DOHH2 (cell line): ENCODE measurements around the gene B3GAT2.
"Not testable (repeated sequence)": the region's sequence is repeated elsewhere in the genome, so short reads cannot be mapped to it uniquely, and the experiment has no call there.

Experiments
- H3F3A ChIP-seq: fragments of 200-600 bp; sonication (generic), shearing (Covaris generic); 2 replicates; pipeline ENCODE4 v1.6.0; 2016; ENCODE audit warnings: antibody characterized with exemption, mild to moderate bottlenecking; ENCODE audit not compliant: control insufficient read depth, insufficient read depth
- H3K27ac ChIP-seq: fragments of 200-600 bp; sonication (generic); 2 replicates; pipeline ENCODE4 v1.5.1; 2014; ENCODE audit warnings: low read depth, mild to moderate bottlenecking, low read length, moderate library complexity
- H3K27me3 ChIP-seq: fragments of 200-600 bp; sonication (generic); 2 replicates; pipeline ENCODE4 v1.6.1; 2014; ENCODE audit warnings: mild to moderate bottlenecking, low read length, mixed read lengths; ENCODE audit not compliant: control insufficient read depth
- H3K36me3 ChIP-seq: fragments of 200-600 bp; sonication (generic); 2 replicates; pipeline ENCODE4 v1.6.1; 2014; ENCODE audit warnings: mild to moderate bottlenecking, low read length, moderate library complexity, mixed read lengths; ENCODE audit not compliant: control insufficient read depth
- H3K4me1 ChIP-seq: fragments of 200-600 bp; sonication (generic); 2 replicates; pipeline ENCODE4 v1.6.1; 2014; ENCODE audit warnings: mild to moderate bottlenecking, low read length, mixed read lengths; ENCODE audit not compliant: control insufficient read depth
- H3K4me2 ChIP-seq: fragments of 200-600 bp; sonication (generic); 2 replicates; pipeline ENCODE4 v1.6.0; 2014; ENCODE audit warnings: mild to moderate bottlenecking, low read length, moderate library complexity
- H3K4me3 ChIP-seq: fragments of 200-600 bp; sonication (generic); 2 replicates; pipeline ENCODE4 v1.5.1; 2014; ENCODE audit warnings: mild to moderate bottlenecking, low read length, mixed read lengths
- H3K79me2 ChIP-seq: fragments of 200-600 bp; sonication (generic); 2 replicates; pipeline ENCODE4 v1.6.1; 2014; ENCODE audit warnings: mild to moderate bottlenecking, low read length, mixed read lengths; ENCODE audit not compliant: control insufficient read depth
- H3K9me2 ChIP-seq: fragments of 200-600 bp; sonication (generic); replicated peaks from 2 replicates; pipeline ENCODE4 v1.6.1; 2014; ENCODE audit warnings: mild to moderate bottlenecking, low read length, mixed read lengths; ENCODE audit not compliant: control insufficient read depth
- H3K9me3 ChIP-seq: fragments of 200-600 bp; sonication (generic); 2 replicates; pipeline ENCODE4 v1.6.1; 2014; ENCODE audit warnings: antibody characterized with exemption, low read length, mixed read lengths; ENCODE audit not compliant: control insufficient read depth, insufficient read depth
- H4K20me1 ChIP-seq: fragments of 200-600 bp; sonication (generic); 2 replicates; pipeline ENCODE4 v1.6.0; 2014; ENCODE audit warnings: low read depth, mild to moderate bottlenecking, antibody characterized with exemption, low read length, moderate library complexity; ENCODE audit not compliant: control insufficient read depth, insufficient read depth
- EZH2phosphoT487 ChIP-seq: fragments of 200-600 bp; sonication (generic); IDR thresholded peaks from 2 replicates; pipeline ENCODE4 v1.6.1; 2017; ENCODE audit warnings: borderline replicate concordance, mild to moderate bottlenecking, antibody characterized with exemption, low read length, moderate library complexity, mixed read lengths
- TF ChIP-seq, protein P1 (sequence below): fragments of 200-600 bp; sonication (generic); IDR thresholded peaks from one replicate; pipeline ENCODE4 v1.5.1; 2014; ENCODE audit warnings: antibody characterized with exemption, mild to moderate bottlenecking, low read depth, low read length; ENCODE audit not compliant: poor library complexity, severe bottlenecking

The B3GAT2 gene

DNA sequence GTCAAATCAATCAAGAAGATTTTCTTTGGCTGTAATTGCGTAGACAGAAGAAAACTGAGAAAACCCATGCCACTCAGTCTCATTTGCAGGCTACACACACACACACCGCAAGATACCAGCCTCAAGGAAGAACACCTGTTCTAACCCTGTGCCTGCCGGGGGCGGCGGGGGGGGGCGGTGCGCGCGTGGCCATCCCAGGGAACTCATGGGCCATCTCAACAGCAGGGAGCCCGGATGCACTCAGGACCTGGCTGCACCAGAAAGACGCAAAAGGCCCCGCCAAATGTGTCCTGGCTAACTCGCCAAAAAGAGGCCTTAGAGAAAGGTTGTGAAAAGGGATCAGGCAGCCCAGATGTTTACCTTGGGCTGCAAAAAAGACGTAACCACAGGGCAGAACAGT lies 2.1 kb downstream of the B3GAT2 start:
- Histone ChIP-seq H3K9me2 (no peaks in the 10 kb centered on the region), H3K27me3 (peaks cover 8% of the 10 kb centered on the region), H3K27ac (no peak overlapping the region), H4K20me1 (no peaks in the 10 kb centered on the region), H3K4me3 (no peak overlapping the region), H3K36me3 (no peaks in the 10 kb centered on the region), H3K79me2 (no peaks in the 10 kb centered on the region), H3K4me1 (peaks cover 2% of the 10 kb centered on the region; the same call in 1 of the 2 replicates), H3F3A (no peaks in the 10 kb centered on the region), H3K9me3 (no peaks in the 10 kb centered on the region), H3K4me2 (no peak overlapping the region)
- TF ChIP-seq, protein P1, sequence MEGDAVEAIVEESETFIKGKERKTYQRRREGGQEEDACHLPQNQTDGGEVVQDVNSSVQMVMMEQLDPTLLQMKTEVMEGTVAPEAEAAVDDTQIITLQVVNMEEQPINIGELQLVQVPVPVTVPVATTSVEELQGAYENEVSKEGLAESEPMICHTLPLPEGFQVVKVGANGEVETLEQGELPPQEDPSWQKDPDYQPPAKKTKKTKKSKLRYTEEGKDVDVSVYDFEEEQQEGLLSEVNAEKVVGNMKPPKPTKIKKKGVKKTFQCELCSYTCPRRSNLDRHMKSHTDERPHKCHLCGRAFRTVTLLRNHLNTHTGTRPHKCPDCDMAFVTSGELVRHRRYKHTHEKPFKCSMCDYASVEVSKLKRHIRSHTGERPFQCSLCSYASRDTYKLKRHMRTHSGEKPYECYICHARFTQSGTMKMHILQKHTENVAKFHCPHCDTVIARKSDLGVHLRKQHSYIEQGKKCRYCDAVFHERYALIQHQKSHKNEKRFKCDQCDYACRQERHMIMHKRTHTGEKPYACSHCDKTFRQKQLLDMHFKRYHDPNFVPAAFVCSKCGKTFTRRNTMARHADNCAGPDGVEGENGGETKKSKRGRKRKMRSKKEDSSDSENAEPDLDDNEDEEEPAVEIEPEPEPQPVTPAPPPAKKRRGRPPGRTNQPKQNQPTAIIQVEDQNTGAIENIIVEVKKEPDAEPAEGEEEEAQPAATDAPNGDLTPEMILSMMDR, result no peak
- TF ChIP-seq EZH2phosphoT487, result no peak

DNA sequence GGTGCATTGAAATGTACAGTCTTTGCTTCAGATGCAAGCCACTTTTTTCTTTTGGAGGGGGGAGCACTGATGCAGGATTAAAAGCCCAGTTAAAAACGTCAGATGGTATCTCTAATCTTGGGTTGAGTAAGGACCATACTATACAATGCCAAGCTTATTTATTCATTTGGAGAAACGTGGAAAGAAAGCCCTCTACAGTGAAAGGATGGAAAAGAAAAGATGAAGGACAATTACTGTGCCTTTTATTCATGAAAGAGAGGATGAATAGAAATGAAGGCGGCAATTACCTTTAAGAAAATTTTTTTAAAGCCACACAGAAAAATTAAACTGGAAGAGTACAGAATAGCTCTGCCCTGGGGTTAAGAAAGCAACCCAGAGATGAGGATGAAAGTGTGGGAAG lies 2.7 kb downstream of the B3GAT2 start:
- Histone ChIP-seq H3K4me3 (no peak overlapping the region), H4K20me1 (no peaks in the 10 kb centered on the region), H3K9me2 (no peaks in the 10 kb centered on the region), H3K27ac (no peak overlapping the region), H3F3A (no peaks in the 10 kb centered on the region), H3K4me1 (peaks cover 2% of the 10 kb centered on the region; the same call in 1 of the 2 replicates), H3K36me3 (no peaks in the 10 kb centered on the region), H3K27me3 (peaks cover 4% of the 10 kb centered on the region; the same call in 1 of the 2 replicates), H3K79me2 (no peaks in the 10 kb centered on the region), H3K9me3 (no peaks in the 10 kb centered on the region), H3K4me2 (no peak overlapping the region)
- no peak for TF ChIP-seq EZH2phosphoT487
- TF ChIP-seq, protein P1, result no peak

DNA sequence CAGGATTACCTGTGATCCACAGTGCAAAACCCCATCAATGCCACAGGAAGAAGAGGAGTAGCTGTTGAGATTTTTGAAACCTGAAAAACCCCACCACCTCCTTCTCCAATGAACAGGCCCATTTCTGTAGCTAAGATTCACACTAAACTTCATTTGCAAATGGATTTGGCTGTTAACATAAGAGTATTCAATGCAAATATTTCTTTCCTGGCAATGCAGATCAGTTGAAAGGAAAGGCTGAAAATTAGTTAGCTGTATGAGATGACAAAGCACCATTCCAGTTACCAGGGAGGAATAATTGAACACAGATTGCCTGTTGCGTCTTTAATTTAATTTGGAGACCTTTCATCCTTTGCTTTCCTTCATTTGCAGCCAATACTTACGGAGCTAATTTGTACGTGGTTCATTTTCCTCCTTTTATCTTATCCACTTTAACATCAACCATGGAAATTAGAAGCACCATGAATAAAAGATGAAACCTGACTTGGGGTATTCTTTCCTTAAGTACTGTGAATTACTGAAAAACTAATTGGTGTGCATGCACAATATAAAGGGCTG lies 4.2 kb downstream of the B3GAT2 start:
- peaks cover 2% of the 10 kb centered on the region; the same call in 1 of the 2 replicates for H3K4me1 ChIP-seq
- no peak overlapping the region for H3K4me3 ChIP-seq
- no peaks in the 10 kb centered on the region for H3K9me2 ChIP-seq
- no peaks in the 10 kb centered on the region for H4K20me1 ChIP-seq
- no peaks in the 10 kb centered on the region for H3F3A ChIP-seq
- no peaks in the 10 kb centered on the region for H3K79me2 ChIP-seq
- no peaks in the 10 kb centered on the region for H3K36me3 ChIP-seq
- no peak overlapping the region for H3K27ac ChIP-seq
- peaks cover 4% of the 10 kb centered on the region; the same call in 1 of the 2 replicates for H3K27me3 ChIP-seq
- TF ChIP-seq, protein P1, result no peak
- TF ChIP-seq EZH2phosphoT487, result no peak
- no peaks in the 10 kb centered on the region for H3K9me3 ChIP-seq
- H3K4me2 ChIP-seq, result no peak overlapping the region

DNA sequence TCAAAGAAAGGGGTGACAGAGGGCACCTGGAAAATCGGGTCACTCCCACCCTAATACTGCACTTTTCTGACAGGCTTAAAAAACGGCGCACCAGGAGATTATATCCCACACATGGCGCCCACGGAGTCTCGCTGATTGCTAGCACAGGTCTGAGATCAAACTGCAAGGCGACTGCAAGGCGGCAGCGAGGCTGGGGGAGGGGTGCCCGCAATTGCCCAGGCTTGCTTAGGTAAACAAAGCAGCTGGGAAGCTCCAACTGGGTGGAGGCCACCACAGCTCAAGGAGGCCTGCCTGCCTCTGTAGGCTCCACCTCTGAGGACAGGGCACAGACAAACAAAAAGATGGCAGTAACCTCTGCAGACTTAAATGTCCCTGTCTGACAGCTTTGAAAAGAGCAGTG lies 12.5 kb downstream of the B3GAT2 start:
- not testable (repeated sequence) for H3K9me3 ChIP-seq

More for the DNA sequence above, 12.5 kb downstream of the B3GAT2 start:
- H3K9me2 ChIP-seq, H3K27me3 ChIP-seq, H3K79me2 ChIP-seq, H3K4me1 ChIP-seq, H3K4me3 ChIP-seq, H4K20me1 ChIP-seq, H3F3A ChIP-seq, H3K4me2 ChIP-seq, H3K27ac ChIP-seq, H3K36me3 ChIP-seq: not testable (repeated sequence)
